Activated CD8-positive, alpha-beta memory T cell treated with anti-CD3 and anti-CD28 coated beads for 1 hour (primary cell): ENCODE results near the gene JAZF1.

Experiments used
- DNase-seq, 2 donors: peaks; one replicate each; pipeline ENCODE4 v3.0.0-alpha.2; 2020; ENCODE audit warnings: low read depth in 1 of 2; ENCODE audit errors: extremely low read depth in 1 of 2

Gene JAZF1

DNA sequence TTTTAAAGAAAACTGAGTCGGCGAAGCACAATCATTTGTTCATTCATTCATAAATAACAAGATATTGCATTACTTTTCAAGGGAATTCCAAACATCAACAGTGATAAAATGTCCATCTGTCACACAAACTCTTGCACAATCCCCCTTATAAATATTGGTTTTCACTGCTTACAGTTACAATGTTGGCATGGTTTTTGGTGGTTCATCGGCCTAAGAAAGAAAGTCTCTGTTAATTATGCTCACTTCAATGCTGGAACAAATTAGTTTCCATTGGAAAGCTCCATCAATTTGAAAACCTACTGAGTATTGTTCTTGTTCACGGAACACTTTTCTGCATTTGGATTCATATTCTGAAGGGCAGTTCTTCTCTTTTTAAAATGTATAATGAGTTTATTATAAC, 188.5 kb downstream of the JAZF1 start:
- no peak for DNase-seq

GRCh38 chr7:27991006-27991528, 189.5 kb downstream of the JAZF1 start:
- DNase-seq: no peak

DNA sequence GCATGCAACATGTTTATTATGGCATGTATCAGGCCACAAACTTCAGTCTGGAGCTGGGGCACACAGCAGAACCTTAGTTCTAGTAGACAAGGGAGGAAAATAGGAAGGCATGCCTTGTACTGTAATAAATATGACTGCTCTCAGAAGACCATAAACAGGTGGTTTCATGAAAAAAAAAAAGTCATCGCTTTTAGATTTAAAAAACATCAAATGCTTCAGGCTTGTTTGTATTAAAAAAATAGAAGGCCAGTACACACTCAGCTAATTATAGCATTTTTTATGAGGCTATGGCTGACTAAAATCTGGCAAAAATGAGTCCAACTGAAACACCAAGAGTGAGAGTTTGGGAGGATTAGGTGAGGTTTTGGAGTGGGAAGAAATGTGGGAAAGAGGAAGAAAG, 204.1 kb downstream of the JAZF1 start:
- DNase-seq: no peak

DNA sequence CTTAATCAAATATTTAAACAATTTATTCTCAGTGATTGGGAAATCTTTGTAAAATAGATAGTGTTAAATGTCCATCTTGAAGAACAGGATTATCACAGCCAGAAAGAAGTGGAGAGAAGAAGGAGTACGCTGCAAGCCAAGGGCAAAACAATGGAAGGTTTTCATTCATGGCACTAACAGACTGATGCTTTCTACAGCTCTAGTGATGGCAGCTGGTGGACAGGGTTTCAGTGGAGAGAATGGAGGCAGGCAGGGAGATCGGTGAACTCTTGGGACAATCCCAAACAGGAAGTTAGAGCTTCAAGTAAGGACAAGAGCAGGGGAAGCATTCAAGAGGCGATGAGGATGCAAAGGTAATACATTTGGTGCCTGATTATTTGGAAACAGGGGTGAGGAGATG, 207.0 kb downstream of the JAZF1 start:
- DNase-seq: no peak

DNA sequence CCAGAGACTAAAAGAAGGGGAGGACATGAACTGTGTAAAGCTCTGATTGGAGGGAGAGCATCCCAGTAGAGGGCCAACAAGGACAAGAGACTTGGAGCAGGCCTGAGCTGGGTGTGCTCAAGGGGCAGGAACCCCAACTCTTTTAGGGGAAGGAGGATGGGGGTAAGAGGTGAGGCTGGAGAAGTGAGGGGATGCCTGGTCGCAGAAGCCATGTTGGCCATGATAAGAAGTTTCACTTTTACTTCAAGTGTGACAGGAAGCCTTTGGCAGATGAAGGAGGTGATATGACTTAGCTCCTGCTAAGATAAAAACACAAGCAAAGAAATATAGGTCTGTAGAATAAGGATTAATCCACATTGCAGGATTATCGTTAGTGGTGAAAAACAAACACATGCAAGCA, 208.3 kb downstream of the JAZF1 start:
- DNase-seq: no peak

DNA sequence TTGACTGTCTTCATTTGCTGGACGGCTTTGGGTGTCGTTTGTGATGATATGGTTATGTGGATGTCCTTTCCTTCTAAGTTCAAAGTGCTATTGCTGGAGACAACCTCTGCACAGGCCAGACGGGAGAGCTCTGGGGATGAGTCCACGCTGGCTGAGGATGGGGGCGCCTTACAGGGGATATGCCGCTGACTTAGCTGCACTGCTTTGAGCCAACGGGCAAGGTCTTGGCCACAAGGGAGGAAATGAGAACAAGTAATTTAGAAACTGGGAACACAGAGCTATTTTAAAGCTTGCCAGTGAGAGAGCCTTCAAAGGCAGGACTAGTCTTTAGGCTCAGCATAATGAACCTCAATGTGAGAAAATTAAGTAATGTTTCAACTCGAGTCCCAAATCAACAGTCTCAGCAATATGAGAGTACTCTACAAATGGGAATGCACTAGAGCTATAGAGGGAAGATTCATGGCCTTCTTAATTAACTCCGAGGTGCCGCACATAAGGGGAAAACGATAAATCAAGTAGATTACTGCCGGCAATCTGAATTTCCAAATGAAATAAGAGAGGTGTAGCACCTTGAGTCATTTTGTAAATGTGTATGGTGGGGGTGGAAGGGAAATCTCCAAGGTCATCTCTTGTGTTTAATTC, 209.3 kb downstream of the JAZF1 start:
- DNase-seq: no peak

- no peak for DNase-seq
These were observed 210.2 kb downstream of the JAZF1 start for GRCh38 chr7:27970350-27970749.

DNA sequence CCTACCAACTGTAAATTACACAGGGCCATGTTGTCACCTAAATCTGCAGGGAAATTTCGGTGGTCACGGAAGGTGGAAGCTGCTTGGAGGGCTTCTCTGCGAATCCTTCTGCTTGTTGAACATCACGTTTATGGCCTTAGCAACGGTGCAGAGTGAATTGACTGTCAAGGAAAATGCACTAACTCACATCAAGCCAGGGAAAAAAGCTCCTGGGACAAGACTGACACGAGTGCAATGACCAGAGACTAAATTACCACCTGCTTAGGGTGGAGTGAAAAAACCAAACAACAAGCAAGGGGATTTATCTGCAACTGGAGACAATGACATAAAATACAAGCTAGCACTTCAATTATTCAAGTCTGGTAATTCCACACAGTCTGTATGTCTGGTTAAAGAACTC, 211.2 kb downstream of the JAZF1 start:
- DNase-seq: no peak

DNA sequence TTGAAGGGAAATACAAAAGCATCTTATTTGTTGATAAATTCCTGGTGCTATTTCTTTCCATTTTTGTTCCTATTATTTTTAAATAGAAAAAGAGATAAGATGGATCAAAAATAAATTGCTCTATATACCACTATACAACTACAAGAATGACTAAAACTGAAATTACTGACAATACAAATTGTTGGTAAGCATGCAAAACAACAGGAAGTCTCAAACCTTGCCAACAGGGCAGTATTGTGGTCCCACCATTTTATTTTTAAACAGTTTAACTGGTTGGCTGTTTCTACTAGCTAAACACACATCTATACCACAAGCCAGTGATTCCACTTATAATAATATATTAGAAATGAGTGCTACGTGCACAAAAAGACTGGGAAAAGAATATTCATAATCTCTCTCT, 213.0 kb downstream of the JAZF1 start:
- no peak for DNase-seq

- no peak for DNase-seq
These were observed 214.3 kb downstream of the JAZF1 start for GRCh38 chr7:27966219-27966780.

DNA sequence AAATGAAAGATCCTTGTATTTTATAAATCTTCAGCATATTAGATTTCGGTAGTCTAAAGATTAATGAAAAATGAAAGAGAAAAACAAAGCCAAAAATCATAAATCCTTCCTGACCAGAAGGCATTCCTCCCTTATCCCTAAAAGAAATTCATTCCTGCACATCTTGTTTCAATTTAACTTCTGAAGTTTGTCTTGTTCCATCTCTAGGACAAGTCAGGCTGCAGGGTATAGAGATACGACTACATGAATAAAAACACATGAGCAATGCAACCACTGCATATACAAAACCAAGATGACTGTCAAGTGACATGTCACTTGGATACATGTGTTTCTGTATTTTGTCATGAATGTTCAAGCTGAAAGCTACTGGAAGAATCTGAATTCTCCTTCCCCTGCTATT, 214.9 kb downstream of the JAZF1 start:
- no peak for DNase-seq

- no peak for DNase-seq
These were observed 215.8 kb downstream of the JAZF1 start for GRCh38 chr7:27964820-27965219.

GRCh38 chr7:27963056-27963455, 217.5 kb downstream of the JAZF1 start:
- no peak for DNase-seq

- no peak for DNase-seq
These were observed 218.3 kb downstream of the JAZF1 start for GRCh38 chr7:27962273-27962672.

GRCh38 chr7:27961255-27961654, 219.3 kb downstream of the JAZF1 start:
- DNase-seq: no peak

DNA sequence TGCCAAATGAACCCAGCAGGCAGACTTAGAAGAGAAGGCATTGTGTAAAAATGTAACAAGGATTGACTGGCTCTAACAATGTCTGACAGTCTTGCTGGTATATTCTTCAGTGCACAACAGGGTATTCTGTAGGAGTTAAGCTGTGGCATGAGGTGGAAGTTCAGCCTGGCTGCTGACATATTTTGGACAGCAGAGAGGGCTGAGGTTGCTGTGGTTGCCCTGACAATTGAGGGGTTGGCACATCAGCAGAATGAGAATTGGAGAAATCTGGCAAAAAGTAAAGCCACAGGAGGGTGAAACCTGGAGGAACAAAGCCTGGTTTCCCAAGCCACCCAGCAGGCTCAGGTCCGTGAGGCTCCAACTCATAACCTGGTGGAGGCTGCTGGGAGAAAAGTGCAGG, 220.2 kb downstream of the JAZF1 start:
- no peak for DNase-seq

DNA sequence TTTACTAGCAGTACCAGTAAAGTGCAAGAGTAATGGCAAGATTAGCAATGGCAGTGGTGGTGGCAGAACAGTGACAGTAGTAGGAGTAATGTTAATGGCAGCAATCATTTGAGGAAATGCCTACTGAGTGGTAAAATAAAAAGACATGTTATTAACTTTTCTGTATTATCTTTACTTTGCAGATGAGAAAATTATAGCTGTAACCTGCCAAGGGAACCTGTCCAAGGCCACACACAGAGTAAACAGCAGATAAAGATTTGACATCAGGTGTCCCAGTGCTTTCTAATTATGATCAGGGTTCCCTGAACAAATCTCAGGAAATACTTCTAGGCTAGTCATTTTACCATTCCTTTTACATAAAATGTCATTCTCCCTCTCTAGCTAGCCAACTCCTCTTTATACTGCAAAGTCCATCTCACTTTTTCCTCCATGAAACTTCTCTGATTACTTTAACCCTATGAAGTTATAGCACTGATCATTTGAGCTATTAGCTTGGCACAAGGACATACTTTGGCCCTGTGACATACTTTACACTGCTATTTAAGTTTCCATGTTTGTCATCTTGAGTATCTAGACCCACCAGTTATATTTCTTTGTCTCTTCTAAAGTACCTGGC, 221.6 kb downstream of the JAZF1 start:
- no peak for DNase-seq

GRCh38 chr7:27955596-27955995, 225.0 kb downstream of the JAZF1 start:
- no peak for DNase-seq

DNA sequence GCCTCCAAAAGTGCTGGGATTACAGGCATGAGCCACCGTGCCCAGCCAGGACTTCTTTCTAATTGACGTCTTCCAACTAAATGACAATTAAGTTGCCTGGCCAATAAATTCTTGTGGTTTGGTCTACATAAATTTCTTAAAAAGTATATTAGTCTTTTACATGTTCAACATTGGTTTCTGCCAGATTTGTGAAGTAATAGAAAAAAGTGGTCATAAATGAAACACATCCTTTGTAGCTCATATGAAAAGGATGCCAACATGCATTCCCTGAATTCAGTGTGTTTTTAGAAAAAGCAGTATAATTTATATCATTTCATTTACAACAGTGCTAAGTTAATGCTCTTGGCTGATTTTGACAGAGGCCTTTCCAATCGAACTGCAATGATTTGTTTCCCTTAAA, 225.6 kb downstream of the JAZF1 start:
- no peak for DNase-seq

DNA sequence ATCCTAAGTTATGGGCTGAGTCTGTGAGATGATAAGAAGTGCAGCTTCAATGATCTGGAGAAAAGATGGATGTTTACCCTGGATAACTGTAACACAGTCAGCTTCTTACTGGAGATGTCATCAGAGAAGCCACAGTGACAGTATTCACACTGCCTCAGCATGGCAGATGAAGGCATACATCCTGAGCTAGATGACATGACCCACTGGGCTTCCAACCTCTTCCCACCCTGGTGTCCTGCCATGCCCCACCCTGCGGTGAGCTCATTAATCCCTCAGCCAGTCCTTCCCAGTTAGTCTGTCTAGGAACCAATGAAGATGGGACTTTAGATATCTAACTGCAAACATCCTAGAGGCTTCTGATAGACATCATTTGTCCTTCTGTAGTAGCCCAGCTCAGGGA, 226.8 kb downstream of the JAZF1 start:
- DNase-seq: no peak

- no peak for DNase-seq
These were observed 227.2 kb downstream of the JAZF1 start for GRCh38 chr7:27953361-27953760.

DNA sequence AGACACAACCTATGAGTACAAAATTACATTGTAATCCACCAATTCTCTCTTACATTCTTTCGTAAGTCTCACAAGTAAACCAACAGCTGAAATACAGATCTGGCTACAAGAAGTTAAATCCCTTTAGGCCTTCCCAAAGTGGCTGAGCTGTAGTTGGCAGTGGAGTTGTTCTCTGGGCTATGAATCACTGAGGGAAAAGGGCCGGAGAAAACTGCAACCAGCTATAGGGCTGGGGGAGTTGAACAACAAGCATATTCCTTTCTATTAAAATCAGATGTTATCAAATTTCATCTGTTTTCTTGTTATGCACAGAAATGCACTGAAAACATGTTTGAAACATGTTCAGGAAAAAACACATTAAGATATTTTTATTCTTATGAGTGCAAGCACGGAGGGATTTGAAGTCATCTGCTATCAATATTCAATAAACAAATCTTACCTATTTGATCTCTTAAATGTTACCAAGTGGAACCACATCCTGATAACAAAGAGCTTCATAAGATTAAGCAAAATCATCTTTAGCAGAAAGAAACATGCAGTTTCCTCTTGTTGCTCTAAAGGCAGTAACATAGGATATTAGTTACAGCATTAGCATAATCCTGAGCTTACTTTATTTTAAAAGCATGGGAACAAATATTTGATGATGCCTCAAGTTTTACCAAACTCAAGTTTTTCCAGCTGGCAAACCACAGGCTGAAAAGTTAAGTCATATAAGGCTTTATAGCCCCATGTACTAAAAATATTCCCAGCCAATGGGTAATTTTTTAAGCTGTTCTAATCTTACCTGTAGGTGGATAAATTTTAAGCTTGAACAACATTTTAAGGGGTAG, 227.9 kb downstream of the JAZF1 start:
- no peak for DNase-seq
